K562 (cell line): ENCODE measurements around the gene FYB2. TPM values are rescaled to one million over a fixed set of nuclear protein-coding genes. Genes with fewer than 3 reads are reported as not detected.

Experiments used
- ATAC-seq: fragments of 200-7000 bp; cut with Tn5 transposase; 3 replicates; pipeline ENCODE4 v1.9.1; 2020; ENCODE audit warnings: moderate library complexity
- BruUV-seq: library from RNA; stranded (reverse); fragments of 400-500 nt; replicated peaks from 2 replicates; lab custom pipeline; 2021; lab: Mats Ljungman, UMichigan
- CTCF ChIA-PET: fragments of 300-600 bp; formaldehyde crosslinking; extraction: SDS; loops from one replicate; lab custom pipeline; 2021; ENCODE audit warnings: low intra/inter-chr PET ratio; lab: Yijun Ruan, JAX
- POLR2A ChIA-PET: fragments of 300-600, 350-650 bp; sonication (Branson Sonifier 250); formaldehyde crosslinking; extraction: SDS; loops from one replicate; lab custom pipeline; 2021; ENCODE audit warnings: antibody characterized with exemption, inconsistent platforms; lab: Yijun Ruan, JAX
- DNase-seq, 4 experiments: peaks; one replicate each; pipeline versions ENCODE4 v3.0.0 to v3.0.0-alpha.2; 2011 to 2018; ENCODE audit warnings: low spot score in 3 of 4, mixed read lengths in 3 of 4; ENCODE audit errors: extremely low read depth in 1 of 4
- FAIRE-seq: peaks from 2 replicates; lab custom pipeline; 2011; peaks lifted over from hg19 to GRCh38; lab: Jason Lieb, UNC
- H2AFZ ChIP-seq: 2 replicates; pipeline ENCODE4 v1.6.0; 2011; ENCODE audit warnings: low read depth, low read length, control low read depth, inconsistent platforms
- H3K27ac ChIP-seq: fragments of 200-600 bp; 3 replicates; pipeline ENCODE4 v1.8.0; 2011; ENCODE audit warnings: low read depth, mild to moderate bottlenecking, control low read depth, inconsistent platforms, low read length, moderate library complexity, mixed read lengths; ENCODE audit errors: extremely low read depth
- H3K27me3 ChIP-seq, 2 experiments: fragments of 300-600 bp in 1 of 2; 2 replicates in 1 of 2; 3 replicates in 1 of 2; pipeline versions ENCODE4 v1.6.0 to v1.8.0; 2011; ENCODE audit warnings: inconsistent platforms in 2 of 2, low read length in 2 of 2, mild to moderate bottlenecking in 1 of 2, mixed read lengths in 1 of 2, moderate library complexity in 1 of 2; ENCODE audit not compliant: control insufficient read depth in 2 of 2, insufficient read depth in 2 of 2
- H3K36me3 ChIP-seq: fragments of 300-600 bp; 3 replicates; pipeline ENCODE4 v1.8.0; 2011; ENCODE audit warnings: mild to moderate bottlenecking, low read length, inconsistent platforms; ENCODE audit not compliant: control insufficient read depth, insufficient read depth
- H3K4me1 ChIP-seq, 2 experiments: fragments of 200-600 bp in 1 of 2; replicated peaks in 1 of 2; 2 replicates in 1 of 2; 3 replicates in 1 of 2; pipeline versions ENCODE4 v1.5.1 to v1.8.0; 2011; ENCODE audit warnings: inconsistent platforms in 2 of 2, low read length in 2 of 2, mild to moderate bottlenecking in 1 of 2, mixed read lengths in 1 of 2, moderate library complexity in 1 of 2; ENCODE audit not compliant: control insufficient read depth in 2 of 2, insufficient read depth in 2 of 2
- H3K4me2 ChIP-seq: 2 replicates; pipeline ENCODE4 v1.6.1; 2011; ENCODE audit warnings: low read length, control low read depth, inconsistent platforms, mixed read lengths; ENCODE audit not compliant: insufficient read depth
- H3K4me3 ChIP-seq: fragments of 200-600 bp; sonication (generic), shearing (Covaris generic); 2 replicates; pipeline ENCODE4 v1.5.1; 2016; ENCODE audit warnings: control low read depth, inconsistent platforms
- H3K79me2 ChIP-seq: fragments of 200-600 bp; 3 replicates; pipeline ENCODE4 v1.8.0; 2011; ENCODE audit warnings: low read length, inconsistent platforms; ENCODE audit not compliant: control insufficient read depth, insufficient read depth
- H3K9ac ChIP-seq, 2 experiments: 2 replicates each; pipeline versions ENCODE4 v1.6.0 to v1.6.1; 2011; ENCODE audit warnings: low read depth in 2 of 2, low read length in 2 of 2, control low read depth in 1 of 2, inconsistent platforms in 1 of 2, mild to moderate bottlenecking in 1 of 2, mixed read lengths in 1 of 2; ENCODE audit not compliant: insufficient read depth in 1 of 2
- H3K9me1 ChIP-seq: one replicate; pipeline ENCODE4 v1.6.0; 2011; ENCODE audit warnings: inconsistent platforms, mild to moderate bottlenecking, low read length, moderate library complexity; ENCODE audit not compliant: control insufficient read depth, insufficient read depth
- H3K9me3 ChIP-seq: replicated peaks from 2 replicates; pipeline ENCODE4 v1.5.1; 2011; ENCODE audit warnings: low read depth, low read length, inconsistent platforms; ENCODE audit not compliant: control insufficient read depth, insufficient read depth
- H4K20me1 ChIP-seq: replicated peaks from 2 replicates; pipeline ENCODE4 v1.6.1; 2011; ENCODE audit warnings: low read length, inconsistent platforms, mixed read lengths; ENCODE audit not compliant: control insufficient read depth, insufficient read depth
- POLR3G ChIP-seq: IDR thresholded peaks from 2 replicates; pipeline ENCODE4 v1.6.1; 2011; ENCODE audit not compliant: insufficient read length, insufficient replicate concordance; ENCODE audit errors: extremely low read depth
- TCF3 ChIP-seq: sonication (generic); formaldehyde crosslinking; IDR thresholded peaks from 2 replicates; pipeline ENCODE4 v1.4.0; 2020; ENCODE audit warnings: mild to moderate bottlenecking, missing genetic modification reagents
- ZNF217 ChIP-seq: sonication (generic); formaldehyde crosslinking; IDR thresholded peaks from 2 replicates; pipeline ENCODE4 v1.8.0; 2022; ENCODE audit warnings: mild to moderate bottlenecking, missing genetic modification reagents
- ZNF584 ChIP-seq: fragments of 200-800 bp; sonication (Bioruptor generic); IDR thresholded peaks from 2 replicates; pipeline ENCODE4 v1.6.1; 2016; ENCODE audit warnings: low read depth, mild to moderate bottlenecking, missing genetic modification characterization, missing compliant biosample characterization
- in situ Hi-C: fragments of 300-500 bp; cut with MboI; formaldehyde crosslinking; loops from 4 replicates; pipeline ENCODE4 v1.15.0; 2018; ENCODE audit warnings: inconsistent platforms, mixed read lengths
- intact Hi-C: fragments of 100-400 bp; cut with micrococcal nuclease; formaldehyde crosslinking; loops from 2 replicates; pipeline ENCODE4 v1.14.2; 2022
- polyA plus RNA-seq, 8 experiments: library from polyadenylated mRNA; depleted of rRNA in 4 of 8; stranded (reverse) in 5 of 8; unstranded in 3 of 8; fragments of >200 nt; fragmentation: Nextera tagmentation in 2 of 8; fragmentation: Illumina TruSeq in 1 of 8; extraction: Ambion mirVana in 2 of 8; extraction: Trizol in 1 of 8; gene quantifications; 2 replicates each; pipeline versions ENCODE4 v1.2.1 to v1.2.3, GENCODE V29; 2011 to 2014; ENCODE audit warnings: inconsistent platforms in 1 of 8, missing spikeins in 1 of 8
- total RNA-seq, 7 experiments: library from RNA; depleted of rRNA in 6 of 7; stranded (reverse); fragments of >200 nt in 6 of 7; fragmentation: Illumina TruSeq in 2 of 7; extraction: Trizol in 2 of 7; gene quantifications; 2 replicates each; pipeline versions ENCODE4 v1.2.1 to v1.2.3, GENCODE V29; 2011 to 2021; ENCODE audit warnings: low replicate concordance in 1 of 7
- TF ChIP-seq, protein P1 (sequence below): fragments of 200-800 bp; sonication (Bioruptor generic); IDR thresholded peaks from 2 replicates; pipeline ENCODE4 v1.6.1; 2016; ENCODE audit warnings: missing genetic modification characterization, missing compliant biosample characterization

Gene FYB2
- total and polyA plus RNA-seq, 9 of the 15 experiments (the other 6 are each of a cell fraction or from before 2014, with no cell fraction given): not detected

DNA sequence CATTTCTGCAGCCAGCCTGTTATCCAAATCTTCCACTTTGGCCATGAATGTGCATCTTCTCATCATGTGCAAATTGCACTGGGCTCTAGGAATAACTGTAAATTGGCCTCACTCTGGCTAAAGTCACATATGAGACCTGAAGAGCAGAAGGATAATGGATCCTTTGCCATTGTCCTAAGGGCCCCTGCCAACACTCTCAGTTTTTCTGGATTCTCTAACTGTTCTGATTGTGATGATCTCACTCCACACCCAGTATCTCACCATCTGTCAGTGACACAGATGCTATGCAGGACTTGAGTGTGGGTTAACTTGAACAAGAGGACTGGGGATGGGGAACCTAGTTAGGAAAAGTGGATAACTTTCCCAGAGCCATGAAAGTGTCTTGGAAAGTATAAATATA is 8.5 kb upstream of the FYB2 start:
- no peaks in the 10 kb centered on the region for H3K36me3 ChIP-seq
- BruUV-seq: no TSS peak
- no peak overlapping the region for H3K27ac ChIP-seq
- no peaks in the 10 kb centered on the region for H3K9me3 ChIP-seq
- no peaks in the 10 kb centered on the region; the same call in 1 of the 2 replicates for H4K20me1 ChIP-seq
- H3K79me2 ChIP-seq: no peaks in the 10 kb centered on the region
- intact Hi-C loops (no loop called here), in situ Hi-C loops (loop anchor here (10.0 to 25.0 kb wide), 2 partner anchors 137 to 1210 kb away; partner anchors contain the start of gene C8B)
- CTCF ChIA-PET: no interaction called here
- TF ChIP-seq, protein P1, sequence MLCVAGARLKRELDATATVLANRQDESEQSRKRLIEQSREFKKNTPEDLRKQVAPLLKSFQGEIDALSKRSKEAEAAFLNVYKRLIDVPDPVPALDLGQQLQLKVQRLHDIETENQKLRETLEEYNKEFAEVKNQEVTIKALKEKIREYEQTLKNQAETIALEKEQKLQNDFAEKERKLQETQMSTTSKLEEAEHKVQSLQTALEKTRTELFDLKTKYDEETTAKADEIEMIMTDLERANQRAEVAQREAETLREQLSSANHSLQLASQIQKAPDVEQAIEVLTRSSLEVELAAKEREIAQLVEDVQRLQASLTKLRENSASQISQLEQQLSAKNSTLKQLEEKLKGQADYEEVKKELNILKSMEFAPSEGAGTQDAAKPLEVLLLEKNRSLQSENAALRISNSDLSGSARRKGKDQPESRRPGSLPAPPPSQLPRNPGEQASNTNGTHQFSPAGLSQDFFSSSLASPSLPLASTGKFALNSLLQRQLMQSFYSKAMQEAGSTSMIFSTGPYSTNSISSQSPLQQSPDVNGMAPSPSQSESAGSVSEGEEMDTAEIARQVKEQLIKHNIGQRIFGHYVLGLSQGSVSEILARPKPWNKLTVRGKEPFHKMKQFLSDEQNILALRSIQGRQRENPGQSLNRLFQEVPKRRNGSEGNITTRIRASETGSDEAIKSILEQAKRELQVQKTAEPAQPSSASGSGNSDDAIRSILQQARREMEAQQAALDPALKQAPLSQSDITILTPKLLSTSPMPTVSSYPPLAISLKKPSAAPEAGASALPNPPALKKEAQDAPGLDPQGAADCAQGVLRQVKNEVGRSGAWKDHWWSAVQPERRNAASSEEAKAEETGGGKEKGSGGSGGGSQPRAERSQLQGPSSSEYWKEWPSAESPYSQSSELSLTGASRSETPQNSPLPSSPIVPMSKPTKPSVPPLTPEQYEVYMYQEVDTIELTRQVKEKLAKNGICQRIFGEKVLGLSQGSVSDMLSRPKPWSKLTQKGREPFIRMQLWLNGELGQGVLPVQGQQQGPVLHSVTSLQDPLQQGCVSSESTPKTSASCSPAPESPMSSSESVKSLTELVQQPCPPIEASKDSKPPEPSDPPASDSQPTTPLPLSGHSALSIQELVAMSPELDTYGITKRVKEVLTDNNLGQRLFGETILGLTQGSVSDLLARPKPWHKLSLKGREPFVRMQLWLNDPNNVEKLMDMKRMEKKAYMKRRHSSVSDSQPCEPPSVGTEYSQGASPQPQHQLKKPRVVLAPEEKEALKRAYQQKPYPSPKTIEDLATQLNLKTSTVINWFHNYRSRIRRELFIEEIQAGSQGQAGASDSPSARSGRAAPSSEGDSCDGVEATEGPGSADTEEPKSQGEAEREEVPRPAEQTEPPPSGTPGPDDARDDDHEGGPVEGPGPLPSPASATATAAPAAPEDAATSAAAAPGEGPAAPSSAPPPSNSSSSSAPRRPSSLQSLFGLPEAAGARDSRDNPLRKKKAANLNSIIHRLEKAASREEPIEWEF (CRISPR knock-in tag): no peak
- TF ChIP-seq TCF3 (no peak), ZNF217 (CRISPR knock-in tag) (no peak), POLR3G (no peak), ZNF584 (CRISPR knock-in tag) (no peak)
- no peaks in the 10 kb centered on the region for H3K4me1 ChIP-seq
- DNase-seq (no peak), FAIRE-seq (no peak), ATAC-seq (no peak)
- no peak overlapping the region for H3K4me3 ChIP-seq
- H2AFZ ChIP-seq: no peak overlapping the region
- POLR2A ChIA-PET: no interaction called here
- peaks cover 0 to 9% of the 10 kb centered on the region in 2 experiments; a peak in 2 of 5 replicates for H3K27me3 ChIP-seq
- H3K9ac ChIP-seq: no peak overlapping the region
- H3K9me1 ChIP-seq: no peaks in the 10 kb centered on the region
- H3K4me2 ChIP-seq: no peak overlapping the region
